Fibroblast of lung (primary cell): ENCODE measurements around the gene MCF2L2. TPM values are rescaled to one million over a fixed set of nuclear protein-coding genes. Genes with fewer than 3 reads are reported as not detected.

Experiments used
- DNase-seq, 2 donors: peaks; one replicate each; pipeline versions ENCODE4 v3.0.0 to v3.0.0-alpha.2; 2010; ENCODE audit warnings: low read depth in 2 of 2
- H2AFZ ChIP-seq: 2 replicates; pipeline ENCODE4 v1.5.1; 2012; ENCODE audit warnings: low read length, control low read depth, inconsistent platforms
- H3K27ac ChIP-seq: 2 replicates; pipeline ENCODE4 v1.5.1; 2011; ENCODE audit warnings: low read length, control low read depth; ENCODE audit not compliant: insufficient read depth
- H3K27me3 ChIP-seq: 2 replicates; pipeline ENCODE4 v1.5.1; 2011; ENCODE audit warnings: mild to moderate bottlenecking, low read length; ENCODE audit not compliant: control insufficient read depth, insufficient read depth
- H3K36me3 ChIP-seq: 2 replicates; pipeline ENCODE4 v1.5.1; 2011; ENCODE audit warnings: low read length; ENCODE audit not compliant: control insufficient read depth, insufficient read depth
- H3K4me1 ChIP-seq: 2 replicates; pipeline ENCODE4 v1.5.1; 2011; ENCODE audit warnings: low read length; ENCODE audit not compliant: control insufficient read depth, insufficient read depth; ENCODE audit errors: extremely low read depth
- H3K4me2 ChIP-seq: 2 replicates; pipeline ENCODE4 v1.5.1; 2011; ENCODE audit warnings: low read length, control low read depth; ENCODE audit not compliant: insufficient read depth; ENCODE audit errors: extremely low read depth
- H3K4me3 ChIP-seq, 4 experiments: fragments of 200-600 bp in 1 of 4; sonication (generic) in 1 of 4; replicated peaks in 1 of 4; 2 replicates each; pipeline ENCODE4 v1.5.1; 2011 to 2016; ENCODE audit warnings: low read length in 4 of 4, low read depth in 3 of 4, mild to moderate bottlenecking in 3 of 4, control low read depth in 2 of 4, inconsistent platforms in 1 of 4, mixed read lengths in 1 of 4; ENCODE audit not compliant: insufficient read depth in 1 of 4; ENCODE audit errors: control extremely low read depth in 1 of 4
- H3K79me2 ChIP-seq: 2 replicates; pipeline ENCODE4 v1.5.1; 2012; ENCODE audit warnings: mild to moderate bottlenecking, low read length, inconsistent platforms; ENCODE audit not compliant: control insufficient read depth, insufficient read depth
- H3K9ac ChIP-seq: 2 replicates; pipeline ENCODE4 v1.5.1; 2011; ENCODE audit warnings: mild to moderate bottlenecking, low read length, control low read depth; ENCODE audit not compliant: insufficient read depth
- H3K9me3 ChIP-seq: 2 replicates; pipeline ENCODE4 v1.5.1; 2012; ENCODE audit warnings: low read depth, low read length; ENCODE audit not compliant: control insufficient read depth, insufficient read depth
- H4K20me1 ChIP-seq: 2 replicates; pipeline ENCODE4 v1.5.1; 2011; ENCODE audit warnings: low read length; ENCODE audit not compliant: control insufficient read depth, insufficient read depth; ENCODE audit errors: extremely low read depth
- EZH2 ChIP-seq: IDR thresholded peaks from 2 replicates; pipeline ENCODE4 v1.5.1; 2012; ENCODE audit warnings: low read length, control low read depth, mild to moderate bottlenecking; ENCODE audit errors: missing control alignments
- polyA plus RNA-seq, 2 donors: library from polyadenylated mRNA; depleted of rRNA in 1 of 2; stranded (reverse) in 1 of 2; unstranded in 1 of 2; fragments of >200 nt; gene quantifications; 2 replicates each; pipeline ENCODE4 v1.2.1, GENCODE V29; 2011 to 2012; ENCODE audit warnings: missing spikeins in 1 of 2
- total RNA-seq: library from RNA; depleted of rRNA; stranded (reverse); fragments of >200 nt; gene quantifications from 2 replicates; pipeline ENCODE4 v1.2.1, GENCODE V29; 2014
- TF ChIP-seq, protein P1 (sequence below), 2 donors: IDR thresholded peaks in 1 of 2; conservative IDR thresholded peaks in 1 of 2; 1 replicate in 1 of 2; 2 replicates in 1 of 2; pipeline ENCODE4 v1.5.1; 2011 to 2012; ENCODE audit warnings: low read length in 2 of 2, control low read depth in 1 of 2, inconsistent platforms in 1 of 2, low read depth in 1 of 2, mild to moderate bottlenecking in 1 of 2

Gene MCF2L2
- total and polyA plus RNA-seq, 2 donors (not counting 1 experiment from before 2014, with no cell fraction given), result under 0.01 to 0.08 TPM

DNA sequence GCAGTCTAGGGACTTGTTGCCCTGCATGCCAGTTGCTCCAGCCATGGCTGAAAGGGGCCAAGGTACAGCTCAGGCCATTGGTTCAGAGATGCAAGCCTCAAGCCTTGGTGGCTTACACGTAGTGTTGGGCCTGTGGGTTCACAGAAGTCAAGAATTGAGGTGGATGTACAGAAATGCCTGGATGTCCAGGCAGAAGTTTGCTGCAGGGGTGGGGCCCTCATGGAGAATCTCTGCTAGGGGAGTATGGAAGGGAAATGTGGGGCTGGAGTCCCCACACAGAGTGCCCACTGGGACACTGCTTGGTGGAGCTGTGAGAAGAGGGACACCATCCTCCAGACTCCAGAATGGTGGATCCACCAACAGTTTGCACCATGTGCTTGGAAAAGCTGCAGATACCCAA lies 186.0 kb downstream of the MCF2L2 start:
- Histone ChIP-seq H3K27ac (no peak overlapping the region), H3K9ac (no peak overlapping the region), H2AFZ (no peak overlapping the region), H3K27me3 (no peaks in the 10 kb centered on the region), H4K20me1 (no peaks in the 10 kb centered on the region), H3K9me3 (no peaks in the 10 kb centered on the region), H3K4me2 (no peak overlapping the region), H3K4me3 (no peak overlapping the region), H3K79me2 (no peaks in the 10 kb centered on the region), H3K4me1 (no peaks in the 10 kb centered on the region), H3K36me3 (no peaks in the 10 kb centered on the region)
- TF ChIP-seq, protein P1, sequence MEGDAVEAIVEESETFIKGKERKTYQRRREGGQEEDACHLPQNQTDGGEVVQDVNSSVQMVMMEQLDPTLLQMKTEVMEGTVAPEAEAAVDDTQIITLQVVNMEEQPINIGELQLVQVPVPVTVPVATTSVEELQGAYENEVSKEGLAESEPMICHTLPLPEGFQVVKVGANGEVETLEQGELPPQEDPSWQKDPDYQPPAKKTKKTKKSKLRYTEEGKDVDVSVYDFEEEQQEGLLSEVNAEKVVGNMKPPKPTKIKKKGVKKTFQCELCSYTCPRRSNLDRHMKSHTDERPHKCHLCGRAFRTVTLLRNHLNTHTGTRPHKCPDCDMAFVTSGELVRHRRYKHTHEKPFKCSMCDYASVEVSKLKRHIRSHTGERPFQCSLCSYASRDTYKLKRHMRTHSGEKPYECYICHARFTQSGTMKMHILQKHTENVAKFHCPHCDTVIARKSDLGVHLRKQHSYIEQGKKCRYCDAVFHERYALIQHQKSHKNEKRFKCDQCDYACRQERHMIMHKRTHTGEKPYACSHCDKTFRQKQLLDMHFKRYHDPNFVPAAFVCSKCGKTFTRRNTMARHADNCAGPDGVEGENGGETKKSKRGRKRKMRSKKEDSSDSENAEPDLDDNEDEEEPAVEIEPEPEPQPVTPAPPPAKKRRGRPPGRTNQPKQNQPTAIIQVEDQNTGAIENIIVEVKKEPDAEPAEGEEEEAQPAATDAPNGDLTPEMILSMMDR (conservative IDR thresholded peaks at IDR 0.05 in 1 of 2, IDR thresholded peaks at IDR 0.05 in 1 of 2; ENCODE audit: low read depth in 1 of 2, low read length in 2 of 2), result no peak
- no peak for TF ChIP-seq EZH2
- no peak for DNase-seq

- no peak for TF ChIP-seq EZH2
- TF ChIP-seq, protein P1 (conservative IDR thresholded peaks at IDR 0.05 in 1 of 2, IDR thresholded peaks at IDR 0.05 in 1 of 2; ENCODE audit: low read depth in 1 of 2, low read length in 2 of 2), result no peak
- Histone ChIP-seq H3K9me3 (no peaks in the 10 kb centered on the region), H3K36me3 (no peaks in the 10 kb centered on the region), H2AFZ (no peak overlapping the region), H3K4me1 (no peaks in the 10 kb centered on the region), H3K4me2 (no peak overlapping the region), H3K27ac (no peak overlapping the region), H3K4me3 (no peak overlapping the region), H3K79me2 (no peaks in the 10 kb centered on the region), H4K20me1 (no peaks in the 10 kb centered on the region), H3K27me3 (no peaks in the 10 kb centered on the region), H3K9ac (no peak overlapping the region)
- no peak for DNase-seq
Measured at GRCh38 chr3:183239046-183239445, 189.4 kb downstream of the MCF2L2 start.

DNA sequence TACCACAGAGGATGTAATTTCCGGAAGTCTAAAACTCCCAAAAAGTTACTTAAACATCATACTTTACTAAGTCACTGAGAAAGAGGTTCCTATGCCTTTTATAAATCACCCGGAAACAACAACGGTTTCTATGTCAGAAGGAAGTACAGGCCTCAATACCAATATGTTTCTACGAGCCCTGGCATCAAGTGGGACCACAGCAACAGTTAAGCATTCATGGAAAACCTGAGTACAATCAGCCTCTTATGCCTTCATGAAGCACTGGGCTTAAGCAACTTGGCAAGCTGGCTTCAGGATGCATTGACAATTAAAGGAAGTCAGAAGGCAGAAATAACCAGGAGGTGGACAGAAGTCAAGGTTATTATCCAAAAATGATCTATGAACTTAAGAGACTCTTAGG lies 194.5 kb downstream of the MCF2L2 start:
- no peaks in the 10 kb centered on the region for H3K36me3 ChIP-seq
- H3K27ac ChIP-seq, result no peak overlapping the region
- no peak overlapping the region for H3K9ac ChIP-seq

More for the DNA sequence above, 194.5 kb downstream of the MCF2L2 start:
- Histone ChIP-seq H3K4me2 (no peak overlapping the region), H3K4me3 (no peak overlapping the region), H3K9me3 (no peaks in the 10 kb centered on the region), H3K27me3 (no peaks in the 10 kb centered on the region), H2AFZ (no peak overlapping the region), H3K79me2 (no peaks in the 10 kb centered on the region), H4K20me1 (no peaks in the 10 kb centered on the region), H3K4me1 (no peaks in the 10 kb centered on the region)
- no peak for DNase-seq
- TF ChIP-seq, protein P1 (conservative IDR thresholded peaks at IDR 0.05 in 1 of 2, IDR thresholded peaks at IDR 0.05 in 1 of 2; ENCODE audit: low read depth in 1 of 2, low read length in 2 of 2), result no peak
- TF ChIP-seq EZH2, result no peak
